ENCODE results near the gene MLEC. TPM values are rescaled to one million over a fixed set of nuclear protein-coding genes. Genes with fewer than 3 reads are reported as not detected.

Gene MLEC
- total RNA-seq, 4 donors from 2014 or later: 75.6 to 153 (median 130) TPM

DNA sequence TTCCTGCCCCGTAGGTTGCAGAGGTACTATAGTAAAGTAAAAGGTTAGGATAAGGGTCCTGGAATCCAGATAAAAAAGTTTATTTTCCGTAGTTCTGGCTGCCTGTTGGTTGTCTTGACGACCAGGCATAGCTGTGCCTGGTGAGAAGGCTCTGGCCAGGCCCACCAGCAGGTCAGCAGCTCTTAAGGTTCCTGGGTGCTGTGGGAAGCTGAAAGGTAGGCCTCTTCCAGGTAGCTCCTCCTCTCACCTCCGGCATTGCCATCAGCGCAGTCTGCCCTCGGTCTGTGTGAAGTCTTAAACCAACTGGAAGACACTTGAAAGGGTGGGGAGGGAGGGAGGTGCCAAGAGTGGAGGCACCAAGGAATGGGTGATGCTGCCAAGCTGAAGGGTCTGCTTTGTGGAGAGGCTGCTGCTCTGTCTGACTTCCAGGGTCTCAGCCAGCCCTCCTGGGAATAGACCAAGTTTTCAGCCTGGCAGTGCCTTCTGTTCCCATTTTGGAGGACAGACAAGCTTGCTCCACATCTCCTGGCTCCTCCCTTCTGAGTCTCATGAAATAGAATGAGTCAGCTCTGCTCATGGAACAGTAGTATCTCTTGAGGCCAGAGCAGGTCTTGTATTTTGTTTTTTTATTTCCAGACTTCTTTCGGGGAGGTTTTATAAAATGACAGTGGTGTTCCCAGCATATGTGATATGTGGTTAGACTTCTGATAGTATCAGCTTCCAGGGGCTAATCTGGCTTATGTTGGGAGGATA, 33.5 kb downstream of the MLEC start:
- DNase-seq: no peak
- no peaks in the 10 kb centered on the region for H3K27me3 ChIP-seq
- TF ChIP-seq, protein P1, sequence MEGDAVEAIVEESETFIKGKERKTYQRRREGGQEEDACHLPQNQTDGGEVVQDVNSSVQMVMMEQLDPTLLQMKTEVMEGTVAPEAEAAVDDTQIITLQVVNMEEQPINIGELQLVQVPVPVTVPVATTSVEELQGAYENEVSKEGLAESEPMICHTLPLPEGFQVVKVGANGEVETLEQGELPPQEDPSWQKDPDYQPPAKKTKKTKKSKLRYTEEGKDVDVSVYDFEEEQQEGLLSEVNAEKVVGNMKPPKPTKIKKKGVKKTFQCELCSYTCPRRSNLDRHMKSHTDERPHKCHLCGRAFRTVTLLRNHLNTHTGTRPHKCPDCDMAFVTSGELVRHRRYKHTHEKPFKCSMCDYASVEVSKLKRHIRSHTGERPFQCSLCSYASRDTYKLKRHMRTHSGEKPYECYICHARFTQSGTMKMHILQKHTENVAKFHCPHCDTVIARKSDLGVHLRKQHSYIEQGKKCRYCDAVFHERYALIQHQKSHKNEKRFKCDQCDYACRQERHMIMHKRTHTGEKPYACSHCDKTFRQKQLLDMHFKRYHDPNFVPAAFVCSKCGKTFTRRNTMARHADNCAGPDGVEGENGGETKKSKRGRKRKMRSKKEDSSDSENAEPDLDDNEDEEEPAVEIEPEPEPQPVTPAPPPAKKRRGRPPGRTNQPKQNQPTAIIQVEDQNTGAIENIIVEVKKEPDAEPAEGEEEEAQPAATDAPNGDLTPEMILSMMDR (IDR thresholded peaks at IDR 0.05): no peak
- no peak for TF ChIP-seq POLR2AphosphoS5 (IDR thresholded peaks at IDR 0.05)
- no peak for TF ChIP-seq EP300 (IDR thresholded peaks at IDR 0.05; ENCODE audit: low read depth)
- no peak for TF ChIP-seq POLR2A (IDR thresholded peaks at IDR 0.05)
- H3K36me3 ChIP-seq: peaks cover 0 to 42% (median 3%) of the 10 kb centered on the region in 4 donors
- intact Hi-C loops (cut with DNase I; ENCODE audit: low total_unique reads) (no loop called here), in situ Hi-C loops (cut with MboI; ENCODE audit: low pct_ligation_motif_present in 1 of 4, low pct_unique_long_range_greater_than_20kb in 1 of 4, low sequenced_read_pairs in 3 of 4) (no loop called here)
- WGBS, 2 donors (ENCODE audit: low coverage in 1 of 2): 59 to 80% methylated on average over 1 to 7 of the region's 7 CpGs
- peak overlapping the region; percentile 68 to 77 (median 72) for H3K27ac ChIP-seq
- H3K4me3 ChIP-seq: no peak overlapping the region
- no peaks in the 10 kb centered on the region for H3K9me3 ChIP-seq
- peaks cover 12 to 41% (median 28%) of the 10 kb centered on the region in 4 donors for H3K4me1 ChIP-seq

DNA sequence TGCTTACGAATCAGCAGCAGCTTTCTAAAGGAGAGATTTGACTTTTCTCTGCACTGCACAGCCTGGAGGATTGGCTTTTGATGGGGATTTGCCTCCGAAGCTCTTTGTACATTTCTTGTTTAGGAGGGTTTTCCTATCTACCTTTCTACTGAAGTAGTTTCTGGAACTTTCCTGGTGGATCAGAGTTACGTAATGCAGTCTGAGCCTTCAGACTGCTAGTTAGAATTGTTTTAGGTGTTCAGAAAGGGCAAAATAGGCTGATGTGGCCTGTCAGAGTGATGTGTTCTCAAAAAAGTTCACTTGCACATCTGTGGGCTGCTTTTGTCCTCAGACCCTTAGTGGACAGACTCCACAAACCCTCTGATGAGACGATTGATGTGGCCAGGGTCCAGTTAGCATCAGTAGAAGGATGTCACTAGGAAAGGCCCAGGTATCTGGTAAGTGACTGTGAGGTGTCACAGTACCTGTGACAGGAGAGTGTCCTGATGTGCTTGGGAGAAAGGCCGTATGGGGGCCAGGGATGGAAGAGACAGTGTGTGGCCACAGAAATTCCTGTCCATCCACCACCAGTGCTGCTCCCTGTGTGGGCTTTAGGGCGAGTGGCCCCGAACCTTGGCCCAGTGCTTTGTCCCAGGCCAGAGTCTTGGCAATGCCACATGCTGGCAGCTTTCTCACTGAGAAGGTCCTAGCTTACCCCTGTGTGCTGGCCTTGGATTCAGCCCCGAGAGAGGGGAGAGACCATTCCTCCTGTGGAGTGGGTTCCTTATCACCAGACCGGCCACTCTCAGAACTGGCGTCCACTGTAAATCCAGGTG, 34.2 kb downstream of the MLEC start:
- H3K27me3 ChIP-seq: no peaks in the 10 kb centered on the region
- H3K9me3 ChIP-seq: no peaks in the 10 kb centered on the region
- WGBS, 2 donors (ENCODE audit: low coverage in 1 of 2): 90 to 93% methylated on average over 3 to 10 of the region's 10 CpGs
- no peak for DNase-seq
- TF ChIP-seq, protein P1 (IDR thresholded peaks at IDR 0.05): no peak
- TF ChIP-seq EP300 (IDR thresholded peaks at IDR 0.05; ENCODE audit: low read depth) (no peak), POLR2A (IDR thresholded peaks at IDR 0.05) (no peak), POLR2AphosphoS5 (IDR thresholded peaks at IDR 0.05) (no peak)
- peaks cover 12 to 42% (median 28%) of the 10 kb centered on the region in 4 donors for H3K4me1 ChIP-seq
- H3K27ac ChIP-seq: peak overlapping the region in 3 of 4 donors; percentile 72 to 77 (median 72)
- intact Hi-C loops (cut with DNase I; ENCODE audit: low total_unique reads): no loop called here
- peaks cover 0 to 42% (median 3%) of the 10 kb centered on the region in 4 donors for H3K36me3 ChIP-seq
- in situ Hi-C loops (cut with MboI; ENCODE audit: low pct_ligation_motif_present in 1 of 4, low pct_unique_long_range_greater_than_20kb in 1 of 4, low sequenced_read_pairs in 3 of 4): no loop called here
- H3K4me3 ChIP-seq: no peak overlapping the region

DNA sequence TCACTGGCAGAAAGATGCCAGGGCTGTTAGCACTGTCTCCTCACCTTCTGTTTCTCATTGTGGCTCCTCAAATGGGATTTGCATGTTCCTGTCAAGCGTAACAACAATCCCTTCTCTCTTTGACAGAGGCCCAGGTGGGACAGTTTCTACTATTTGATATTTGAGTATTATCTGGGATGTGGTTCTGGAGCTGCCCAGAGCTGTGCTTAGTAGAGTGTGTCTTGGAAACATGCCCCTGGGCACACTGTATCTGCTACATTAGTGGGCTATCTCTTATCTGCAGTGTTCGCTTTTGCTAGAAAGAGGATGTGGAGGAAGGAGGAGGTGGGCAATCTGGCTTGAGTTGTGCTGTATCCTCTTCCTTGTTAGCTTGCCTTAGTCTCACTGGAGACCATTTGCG, 34.9 kb downstream of the MLEC start:
- TF ChIP-seq POLR2A (IDR thresholded peaks at IDR 0.05) (no peak), POLR2AphosphoS5 (IDR thresholded peaks at IDR 0.05) (no peak), EP300 (IDR thresholded peaks at IDR 0.05; ENCODE audit: low read depth) (no peak)
- TF ChIP-seq, protein P1 (IDR thresholded peaks at IDR 0.05): no peak

DNA sequence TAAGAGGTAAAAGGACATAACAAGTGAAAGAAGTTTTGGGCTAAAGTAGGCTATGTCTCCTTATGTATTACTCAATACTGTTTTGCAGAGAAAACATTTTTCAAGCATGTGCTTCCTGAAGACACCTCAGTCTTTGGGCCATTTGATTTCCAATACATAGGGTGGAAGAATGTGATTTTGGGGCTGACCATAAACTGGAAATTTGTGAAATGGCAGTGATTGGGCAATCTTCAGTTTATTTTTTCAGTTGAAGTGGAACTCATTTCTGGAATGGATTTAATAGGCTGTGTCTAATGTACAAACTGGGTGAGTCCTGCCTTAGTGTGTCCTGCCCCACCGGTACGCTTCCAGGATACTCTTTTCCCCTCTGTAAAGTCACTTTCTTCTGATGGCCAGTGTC, 35.8 kb downstream of the MLEC start:
- Histone ChIP-seq H3K9me3 (no peaks in the 10 kb centered on the region), H3K36me3 (peaks cover 0 to 33% (median 3%) of the 10 kb centered on the region in 4 donors), H3K27ac (no peak overlapping the region), H3K27me3 (no peaks in the 10 kb centered on the region), H3K4me1 (peaks cover 12 to 48% (median 33%) of the 10 kb centered on the region in 4 donors), H3K4me3 (no peak overlapping the region)
- in situ Hi-C loops (cut with MboI; ENCODE audit: low pct_ligation_motif_present in 1 of 4, low pct_unique_long_range_greater_than_20kb in 1 of 4, low sequenced_read_pairs in 3 of 4): no loop called here
- WGBS, 2 donors (ENCODE audit: low coverage in 1 of 2): 93 to 100% methylated on average over 1 to 2 of the region's 2 CpGs
- no peak for DNase-seq
- TF ChIP-seq EP300 (IDR thresholded peaks at IDR 0.05; ENCODE audit: low read depth): no peak
- TF ChIP-seq, protein P1 (IDR thresholded peaks at IDR 0.05): no peak
- no peak for TF ChIP-seq POLR2A (IDR thresholded peaks at IDR 0.05)
- TF ChIP-seq POLR2AphosphoS5 (IDR thresholded peaks at IDR 0.05): no peak
- intact Hi-C loops (cut with DNase I; ENCODE audit: low total_unique reads): no loop called here

More for the DNA sequence above, 34.9 kb downstream of the MLEC start:
- Histone ChIP-seq H3K27ac (no peak overlapping the region), H3K27me3 (no peaks in the 10 kb centered on the region), H3K9me3 (no peaks in the 10 kb centered on the region), H3K4me3 (no peak overlapping the region), H3K36me3 (peaks cover 0 to 42% (median 3%) of the 10 kb centered on the region in 4 donors), H3K4me1 (peaks cover 12 to 41% (median 30%) of the 10 kb centered on the region in 4 donors)
- in situ Hi-C loops (cut with MboI; ENCODE audit: low pct_ligation_motif_present in 1 of 4, low pct_unique_long_range_greater_than_20kb in 1 of 4, low sequenced_read_pairs in 3 of 4) (no loop called here), intact Hi-C loops (cut with DNase I; ENCODE audit: low total_unique reads) (no loop called here)
- DNase-seq: no peak
- 93 to 100% methylated on average over 1 to 3 of the region's 3 CpGs for WGBS, 2 donors (ENCODE audit: low coverage in 1 of 2)

All from transverse colon (tissue), 4 donors.